ENCODE measurements around the gene GPR39. TPM values are rescaled to one million over a fixed set of nuclear protein-coding genes. Genes with fewer than 3 reads are reported as not detected.

The GPR39 gene
- polyA plus RNA-seq, 2 of the 4 experiments (the other 2 are of a cell fraction): 11.3 to 11.8 TPM

DNA sequence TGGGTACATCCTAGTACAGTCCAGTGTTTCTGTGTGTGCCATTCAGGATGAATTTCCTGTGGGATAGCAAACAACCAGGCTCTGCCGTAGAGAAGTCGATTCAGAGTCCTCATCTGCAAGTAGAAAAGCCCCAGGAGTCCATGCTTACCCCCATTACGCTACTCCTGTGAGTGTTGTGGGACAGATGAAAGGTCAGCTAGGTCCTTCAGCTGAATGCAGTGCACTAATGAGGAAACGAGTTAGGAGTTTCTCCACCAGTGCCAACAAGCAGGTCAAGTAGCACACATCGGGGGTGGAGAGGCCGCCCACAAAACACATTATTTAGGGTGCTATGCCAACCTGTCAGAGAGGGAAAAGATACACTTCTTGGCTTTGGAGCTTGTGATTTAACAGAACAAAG is 2.5 kb upstream of the GPR39 start:
- Histone ChIP-seq H3K27ac (peak overlapping the region in 1 of 2 experiments; percentile 97; a peak in 3 of 6 replicates), H3K9me3 (no peaks in the 10 kb centered on the region), H3K4me2 (no peak overlapping the region), H3K4me1 (peaks cover 37% of the 10 kb centered on the region), H3K4me3 (no peak overlapping the region)
- ATAC-seq: no peak
- WGBS (ENCODE audit: missing lambda C conversion rate): 94% methylated on average over 6 of the region's 6 CpGs
- TF ChIP-seq NFE2L2 (conservative IDR thresholded peaks at IDR 0.05; ENCODE audit: low read length) (no peak), NR3C1 (IDR thresholded peaks at IDR 0.05) (no peak), MAX (IDR thresholded peaks at IDR 0.05) (no peak), MYC (IDR thresholded peaks at IDR 0.05; ENCODE audit: borderline replicate concordance, low read length) (no peak), RARB (CRISPR knock-in tag; IDR thresholded peaks at IDR 0.05) (no peak), EP300 (IDR thresholded peaks at IDR 0.05) (no peak), FOXS1 (CRISPR knock-in tag; IDR thresholded peaks at IDR 0.05) (no peak), ZNF302 (CRISPR knock-in tag; IDR thresholded peaks at IDR 0.05) (no peak), TP53 (CRISPR knock-in tag; IDR thresholded peaks at IDR 0.05) (no peak), SMC3 (IDR thresholded peaks at IDR 0.05) (no peak), JUN (IDR thresholded peaks at IDR 0.05) (no peak), HOXB13 (CRISPR knock-in tag; IDR thresholded peaks at IDR 0.05; ENCODE audit: low read depth) (no peak), TFCP2L1 (CRISPR knock-in tag; IDR thresholded peaks at IDR 0.05) (no peak), HEYL (CRISPR knock-in tag; IDR thresholded peaks at IDR 0.05) (no peak), KDM5A (IDR thresholded peaks at IDR 0.05) (no peak), MAFK (IDR thresholded peaks at IDR 0.05; ENCODE audit: partially characterized antibody) (no peak)
- TF ChIP-seq, protein P1, sequence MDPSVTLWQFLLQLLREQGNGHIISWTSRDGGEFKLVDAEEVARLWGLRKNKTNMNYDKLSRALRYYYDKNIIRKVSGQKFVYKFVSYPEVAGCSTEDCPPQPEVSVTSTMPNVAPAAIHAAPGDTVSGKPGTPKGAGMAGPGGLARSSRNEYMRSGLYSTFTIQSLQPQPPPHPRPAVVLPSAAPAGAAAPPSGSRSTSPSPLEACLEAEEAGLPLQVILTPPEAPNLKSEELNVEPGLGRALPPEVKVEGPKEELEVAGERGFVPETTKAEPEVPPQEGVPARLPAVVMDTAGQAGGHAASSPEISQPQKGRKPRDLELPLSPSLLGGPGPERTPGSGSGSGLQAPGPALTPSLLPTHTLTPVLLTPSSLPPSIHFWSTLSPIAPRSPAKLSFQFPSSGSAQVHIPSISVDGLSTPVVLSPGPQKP (IDR thresholded peaks at IDR 0.05; ENCODE audit: low read depth, low read length): no peak
- ChIA-PET POLR2A (interaction anchor here (0.6 kb wide), 1 partner anchor 237 kb away, joined by 3 read pairs; no protein-coding TSS in a partner anchor), CTCF (no interaction called here)
- FAIRE-seq: no peak
- DNase-seq (ENCODE audit: low read depth in 1 of 2, low spot score in 1 of 2): no peak

DNA sequence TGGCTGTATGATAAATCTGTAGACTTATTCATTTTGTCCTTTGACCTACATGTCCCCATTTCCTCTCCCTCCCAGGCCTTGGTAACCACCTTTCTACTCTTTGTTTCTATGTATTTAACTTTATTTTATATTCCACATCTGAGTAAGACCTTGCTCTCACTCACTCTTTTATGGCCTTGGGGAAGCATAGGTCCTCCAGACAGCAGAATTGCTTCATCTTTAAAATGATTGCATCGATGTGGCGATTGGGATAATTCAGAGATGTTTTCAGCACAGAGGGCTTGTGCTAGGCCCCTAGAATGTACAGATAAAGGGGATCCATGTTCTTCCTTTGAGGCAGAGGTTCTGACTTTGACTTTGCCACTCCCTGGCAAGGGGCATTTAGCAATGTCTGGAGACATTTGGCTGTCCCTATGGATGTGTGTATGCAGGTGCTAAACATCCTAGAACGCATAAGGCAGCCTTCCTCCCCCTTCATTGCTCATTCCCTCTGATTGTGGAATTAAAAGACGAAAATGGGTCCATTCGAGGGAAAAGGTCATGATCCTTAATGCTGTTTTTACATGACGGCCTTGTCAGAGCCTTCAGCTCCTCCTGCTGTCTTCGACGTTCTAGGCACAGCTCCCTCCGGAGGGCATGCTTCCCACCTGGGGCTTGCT is 1.2 kb upstream of the GPR39 start:
- ChIA-PET CTCF (interaction anchor here (1.3 to 2.2 kb wide), 3 partner anchors 15 to 66 kb away, joined by 3 to 7 read pairs (median 6); no protein-coding TSS in a partner anchor), POLR2A (interaction anchor here (0.8 to 1.8 kb wide), 7 partner anchors 15 to 1123 kb away, joined by 3 to 15 read pairs (median 4); no protein-coding TSS in a partner anchor)
- Histone ChIP-seq H3K4me3 (peak overlapping the region; percentile 47), H3K9me3 (no peaks in the 10 kb centered on the region), H3K4me2 (peak overlapping the region; percentile 72), H3K27ac (peak overlapping the region; percentile 85 to 97), H3K4me1 (peaks cover 44% of the 10 kb centered on the region)
- FAIRE-seq: no peak
- peak; percentile 35 to 37; a peak in 5 of 6 replicates for ATAC-seq
- TF ChIP-seq SREBF2 (IDR thresholded peaks at IDR 0.05): no peak
- no peak for TF ChIP-seq EP300 (IDR thresholded peaks at IDR 0.05)
- 0 out of 2 replicates have a peak, but pooled peaks have one; percentile 17 for TF ChIP-seq HDAC2 (IDR thresholded peaks at IDR 0.05)
- peak; percentile 89 for TF ChIP-seq MAX (IDR thresholded peaks at IDR 0.05)
- TF ChIP-seq JUN (IDR thresholded peaks at IDR 0.05): no peak; a peak in 1 of 5 replicates
- TF ChIP-seq CEBPB (IDR thresholded peaks at IDR 0.05): peak; percentile 62 to 67; a peak in 3 of 4 replicates
- no peak for TF ChIP-seq RFX5 (IDR thresholded peaks at IDR 0.05)
- TF ChIP-seq NPAS2 (CRISPR knock-in tag; IDR thresholded peaks at IDR 0.05; ENCODE audit: borderline replicate concordance): no peak
- TF ChIP-seq PHF8 (IDR thresholded peaks at IDR 0.05; ENCODE audit: borderline replicate concordance, low read depth): no peak
- TF ChIP-seq, protein P1 (IDR thresholded peaks at IDR 0.05; ENCODE audit: low read depth, low read length): no peak
- no peak for TF ChIP-seq POLR2AphosphoS2 (conservative IDR thresholded peaks at IDR 0.05; ENCODE audit: low read length)
- no peak for TF ChIP-seq JUNB (IDR thresholded peaks at IDR 0.05)
- no peak for TF ChIP-seq RARB (CRISPR knock-in tag; IDR thresholded peaks at IDR 0.05)
- no peak for TF ChIP-seq SMC3 (IDR thresholded peaks at IDR 0.05)
- no peak for TF ChIP-seq CBX8 (IDR thresholded peaks at IDR 0.05)
- TF ChIP-seq E2F6 (IDR thresholded peaks at IDR 0.05; ENCODE audit: borderline replicate concordance, low read depth): peak; percentile 95
- 20% methylated on average over 9 of the region's 9 CpGs for whole genome bisulfite sequencing (ENCODE audit: missing lambda C conversion rate)
- DNase-seq (ENCODE audit: low read depth in 1 of 2, low spot score in 1 of 2): peak; percentile 18 to 21

All from A549 (cell line).